HG03045 (cell line): ENCODE results near the gene HYAL2.

Experiments used
- ATAC-seq: cut with Tn5 transposase; IDR thresholded peaks from one replicate; pipeline ENCODE4 v1.9.1; 2021; ENCODE audit warnings: mild to moderate bottlenecking, moderate library complexity; ENCODE audit not compliant: unreplicated experiment

HYAL2 gene

GRCh38 chr3:50322386-50323091 is at the start of gene HYAL2:
TSS of gene HYAL2 (minus strand) at chr3:50322745. CDS start at chr3:50320489, 2,256 bp downstream.
- no peak for ATAC-seq

- ATAC-seq = no peak
These were observed 48.7 kb upstream of the HYAL2 start for GRCh38 chr3:50371133-50371685.

- ATAC-seq = no peak
These were observed 48.0 kb upstream of the HYAL2 start for GRCh38 chr3:50370594-50370993.

- ATAC-seq = no peak
These were observed 46.6 kb upstream of the HYAL2 start for GRCh38 chr3:50369012-50369670.

- ATAC-seq = no peak
These were observed 43.3 kb upstream of the HYAL2 start for GRCh38 chr3:50365842-50366220.

GRCh38 chr3:50365080-50365841 is 42.7 kb upstream of the HYAL2 start:
- ATAC-seq = peak; percentile 75

- peak; percentile 9 for ATAC-seq
These were observed 42.1 kb upstream of the HYAL2 start for GRCh38 chr3:50364573-50365079.

GRCh38 chr3:50359760-50360110 is 37.2 kb upstream of the HYAL2 start:
- peak; percentile 5 for ATAC-seq

- peak; percentile 99 for ATAC-seq
These were observed 36.6 kb upstream of the HYAL2 start, which contains the start of gene TMEM115 for GRCh38 chr3:50358911-50359759. TSS of gene TMEM115 (minus strand) at chr3:50359521. CDS start at chr3:50359063, 458 bp downstream.

- ATAC-seq = no peak
These were observed 35.9 kb upstream of the HYAL2 start for GRCh38 chr3:50358355-50358910.

- ATAC-seq = no peak
These were observed 34.9 kb upstream of the HYAL2 start for GRCh38 chr3:50357481-50357880.

- no peak for ATAC-seq
These were observed 34.0 kb upstream of the HYAL2 start for GRCh38 chr3:50356553-50356952.

- ATAC-seq = no peak
These were observed 33.4 kb upstream of the HYAL2 start for GRCh38 chr3:50355829-50356552.

GRCh38 chr3:50354850-50355249 is 32.3 kb upstream of the HYAL2 start:
- ATAC-seq = no peak

GRCh38 chr3:50354186-50354764 is 31.7 kb upstream of the HYAL2 start:
- ATAC-seq = no peak

GRCh38 chr3:50353245-50354004 is 30.9 kb upstream of the HYAL2 start:
- no peak for ATAC-seq

GRCh38 chr3:50352781-50353180 is 30.2 kb upstream of the HYAL2 start:
- ATAC-seq = no peak

GRCh38 chr3:50351323-50351697 is 28.8 kb upstream of the HYAL2 start:
- no peak for ATAC-seq
